ENCODE measurements around the gene LBHD2.
A peak's percentile ranks its signal among the peaks of the same experiment; 100 is the strongest.

Gene LBHD2

GRCh38 chr14:103087343-103087835, 3.4 kb downstream of the LBHD2 start:
- no peak overlapping the region for H3K23ac ChIP-seq (ENCODE audit: low read length)
- H3K79me1 ChIP-seq (ENCODE audit: low read length): no peaks in the 10 kb centered on the region
- no peak overlapping the region for H4K8ac ChIP-seq (ENCODE audit: low read depth, low read length)
- no peak overlapping the region for H2BK120ac ChIP-seq (ENCODE audit: insufficient read depth, low read length, poor library complexity)
- H2AK5ac ChIP-seq (ENCODE audit: low read length): no peak overlapping the region
- H3K9me3 ChIP-seq (ENCODE audit: insufficient read depth, low read depth, low read length): peaks cover 4% of the 10 kb centered on the region
- no peak overlapping the region for H3K14ac ChIP-seq (ENCODE audit: low read length)
- H4K12ac ChIP-seq (ENCODE audit: low read depth, low read length): no peak overlapping the region
- peaks cover 19% of the 10 kb centered on the region for H3K27me3 ChIP-seq (ENCODE audit: insufficient read depth, low read length)
- no peak overlapping the region for H2BK12ac ChIP-seq (ENCODE audit: low read length)
- no peak overlapping the region for H3K27ac ChIP-seq (ENCODE audit: low read depth, low read length)
- H4K91ac ChIP-seq (ENCODE audit: low read depth, low read length): no peak overlapping the region
- no peak overlapping the region for H3K4me2 ChIP-seq (ENCODE audit: low read length)
- H3K36me3 ChIP-seq (ENCODE audit: control insufficient read depth in 1 of 2, insufficient read depth in 2 of 2, low read length in 2 of 2): no peaks in the 10 kb centered on the region
- H2BK5ac ChIP-seq (ENCODE audit: low read depth, low read length, poor library complexity): no peak overlapping the region
- H2AFZ ChIP-seq (ENCODE audit: insufficient read depth, low read length, poor library complexity): no peak overlapping the region
- no CpG with 5 or more reads among the region's 13 CpGs for WGBS (ENCODE audit: extremely low coverage, insufficient coverage, insufficient read length)
- H3K9ac ChIP-seq (ENCODE audit: low read length): no peak overlapping the region
- no peaks in the 10 kb centered on the region for H3K79me2 ChIP-seq (ENCODE audit: control insufficient read depth, insufficient read depth, low read length, poor library complexity)
- H3K4ac ChIP-seq (ENCODE audit: low read depth, low read length): no peak overlapping the region
- no peak overlapping the region for H3K18ac ChIP-seq (ENCODE audit: low read length)
- H3K4me1 ChIP-seq (ENCODE audit: control insufficient read depth in 1 of 2, insufficient read depth in 2 of 2, low read length in 2 of 2): peaks cover 4 to 8% of the 10 kb centered on the region in 2 experiments
- DNase-seq: no peak
- H3K4me3 ChIP-seq (ENCODE audit: low read depth, low read length): no peak overlapping the region

GRCh38 chr14:103088921-103089320, 4.9 kb downstream of the LBHD2 start:
- Histone ChIP-seq H3K4ac (ENCODE audit: low read depth, low read length) (no peak overlapping the region), H2BK5ac (ENCODE audit: low read depth, low read length, poor library complexity) (no peak overlapping the region), H3K79me2 (ENCODE audit: control insufficient read depth, insufficient read depth, low read length, poor library complexity) (no peaks in the 10 kb centered on the region), H2AFZ (ENCODE audit: insufficient read depth, low read length, poor library complexity) (no peak overlapping the region), H3K79me1 (ENCODE audit: low read length) (no peaks in the 10 kb centered on the region), H3K18ac (ENCODE audit: low read length) (no peak overlapping the region), H3K4me1 (ENCODE audit: control insufficient read depth in 1 of 2, insufficient read depth in 2 of 2, low read length in 2 of 2) (peaks cover 4 to 8% of the 10 kb centered on the region in 2 experiments), H3K14ac (ENCODE audit: low read length) (no peak overlapping the region), H3K4me3 (ENCODE audit: low read depth, low read length) (no peak overlapping the region), H2BK120ac (ENCODE audit: insufficient read depth, low read length, poor library complexity) (no peak overlapping the region), H2AK5ac (ENCODE audit: low read length) (no peak overlapping the region), H4K12ac (ENCODE audit: low read depth, low read length) (no peak overlapping the region), H3K27me3 (ENCODE audit: insufficient read depth, low read length) (peaks cover 17% of the 10 kb centered on the region), H3K9ac (ENCODE audit: low read length) (no peak overlapping the region), H2BK12ac (ENCODE audit: low read length) (no peak overlapping the region), H3K9me3 (ENCODE audit: insufficient read depth, low read depth, low read length) (peaks cover 4% of the 10 kb centered on the region), H4K91ac (ENCODE audit: low read depth, low read length) (no peak overlapping the region), H4K8ac (ENCODE audit: low read depth, low read length) (no peak overlapping the region), H3K36me3 (ENCODE audit: control insufficient read depth in 1 of 2, insufficient read depth in 2 of 2, low read length in 2 of 2) (no peaks in the 10 kb centered on the region), H3K27ac (ENCODE audit: low read depth, low read length) (no peak overlapping the region), H3K4me2 (ENCODE audit: low read length) (no peak overlapping the region), H3K23ac (ENCODE audit: low read length) (no peak overlapping the region)
- DNase-seq: no peak
- WGBS (ENCODE audit: extremely low coverage, insufficient coverage, insufficient read length): no CpG with 5 or more reads among the region's 6 CpGs

- H2BK120ac ChIP-seq (ENCODE audit: insufficient read depth, low read length, poor library complexity): no peak overlapping the region
- no peak overlapping the region for H3K27ac ChIP-seq (ENCODE audit: low read depth, low read length)
- H3K4me2 ChIP-seq (ENCODE audit: low read length): no peak overlapping the region
- no peak overlapping the region for H4K91ac ChIP-seq (ENCODE audit: low read depth, low read length)
- H3K23ac ChIP-seq (ENCODE audit: low read length): no peak overlapping the region
- WGBS (ENCODE audit: extremely low coverage, insufficient coverage, insufficient read length): no CpG with 5 or more reads among the region's 28 CpGs
- no peak overlapping the region for H2BK12ac ChIP-seq (ENCODE audit: low read length)
- no peak overlapping the region for H3K9ac ChIP-seq (ENCODE audit: low read length)
- H3K9me3 ChIP-seq (ENCODE audit: insufficient read depth, low read depth, low read length): no peaks in the 10 kb centered on the region
- H3K27me3 ChIP-seq (ENCODE audit: insufficient read depth, low read length): peaks cover 10% of the 10 kb centered on the region
- H3K36me3 ChIP-seq (ENCODE audit: control insufficient read depth in 1 of 2, insufficient read depth in 2 of 2, low read length in 2 of 2): no peaks in the 10 kb centered on the region
- H3K14ac ChIP-seq (ENCODE audit: low read length): no peak overlapping the region
- H3K4me1 ChIP-seq (ENCODE audit: control insufficient read depth in 1 of 2, insufficient read depth in 2 of 2, low read length in 2 of 2): peaks cover 4 to 8% of the 10 kb centered on the region in 2 experiments
- peak overlapping the region; percentile 33 for H2AK5ac ChIP-seq (ENCODE audit: low read length)
- no peak for DNase-seq
- H3K79me1 ChIP-seq (ENCODE audit: low read length): no peaks in the 10 kb centered on the region
- H4K8ac ChIP-seq (ENCODE audit: low read depth, low read length): no peak overlapping the region
- H4K12ac ChIP-seq (ENCODE audit: low read depth, low read length): no peak overlapping the region
- H3K4me3 ChIP-seq (ENCODE audit: low read depth, low read length): no peak overlapping the region
- no peak overlapping the region for H2BK5ac ChIP-seq (ENCODE audit: low read depth, low read length, poor library complexity)
- no peak overlapping the region for H3K18ac ChIP-seq (ENCODE audit: low read length)
- H2AFZ ChIP-seq (ENCODE audit: insufficient read depth, low read length, poor library complexity): no peak overlapping the region
- no peaks in the 10 kb centered on the region for H3K79me2 ChIP-seq (ENCODE audit: control insufficient read depth, insufficient read depth, low read length, poor library complexity)
- H3K4ac ChIP-seq (ENCODE audit: low read depth, low read length): no peak overlapping the region
These were observed 5.7 kb downstream of the LBHD2 start for GRCh38 chr14:103089386-103090335.

DNA sequence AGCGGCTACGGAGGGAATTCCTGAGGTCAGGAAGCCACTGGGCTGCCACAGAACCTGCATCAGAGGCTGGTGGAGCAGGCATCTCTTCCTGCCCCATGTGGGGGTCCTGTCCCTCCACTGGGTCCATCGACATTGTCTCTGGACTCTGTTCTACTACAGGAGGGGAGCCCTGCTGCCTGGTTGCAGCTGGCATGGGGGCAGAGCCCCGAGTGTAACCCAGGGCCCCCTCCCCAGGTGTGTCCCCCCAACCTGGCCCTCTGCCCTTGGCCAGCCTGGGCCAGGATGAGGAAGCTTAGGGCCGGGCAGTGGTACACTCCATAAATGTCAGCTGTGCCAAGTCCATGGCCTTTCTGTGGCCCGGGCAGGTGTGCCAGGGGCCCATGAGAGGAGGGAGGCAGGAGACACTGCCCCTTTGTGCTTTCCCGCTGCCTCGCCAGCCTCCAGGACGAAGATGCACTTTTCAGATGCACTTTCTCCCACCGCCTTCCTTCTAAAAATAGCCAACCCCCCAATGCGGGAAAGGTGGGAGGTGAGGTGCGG, 6.5 kb downstream of the LBHD2 start:
- Histone ChIP-seq H3K79me1 (ENCODE audit: low read length) (no peaks in the 10 kb centered on the region), H3K79me2 (ENCODE audit: control insufficient read depth, insufficient read depth, low read length, poor library complexity) (no peaks in the 10 kb centered on the region), H3K23ac (ENCODE audit: low read length) (no peak overlapping the region), H2BK5ac (ENCODE audit: low read depth, low read length, poor library complexity) (no peak overlapping the region), H2BK12ac (ENCODE audit: low read length) (no peak overlapping the region), H3K36me3 (ENCODE audit: control insufficient read depth in 1 of 2, insufficient read depth in 2 of 2, low read length in 2 of 2) (no peaks in the 10 kb centered on the region), H3K27me3 (ENCODE audit: insufficient read depth, low read length) (peaks cover 7% of the 10 kb centered on the region), H3K9me3 (ENCODE audit: insufficient read depth, low read depth, low read length) (no peaks in the 10 kb centered on the region), H4K12ac (ENCODE audit: low read depth, low read length) (no peak overlapping the region), H2BK120ac (ENCODE audit: insufficient read depth, low read length, poor library complexity) (no peak overlapping the region), H2AK5ac (ENCODE audit: low read length) (no peak overlapping the region), H3K4me3 (ENCODE audit: low read depth, low read length) (no peak overlapping the region), H3K14ac (ENCODE audit: low read length) (no peak overlapping the region), H3K27ac (ENCODE audit: low read depth, low read length) (no peak overlapping the region), H2AFZ (ENCODE audit: insufficient read depth, low read length, poor library complexity) (no peak overlapping the region), H3K18ac (ENCODE audit: low read length) (no peak overlapping the region), H4K8ac (ENCODE audit: low read depth, low read length) (no peak overlapping the region), H3K4ac (ENCODE audit: low read depth, low read length) (no peak overlapping the region), H3K4me1 (ENCODE audit: control insufficient read depth in 1 of 2, insufficient read depth in 2 of 2, low read length in 2 of 2) (peaks cover 4 to 8% of the 10 kb centered on the region in 2 experiments), H4K91ac (ENCODE audit: low read depth, low read length) (no peak overlapping the region), H3K4me2 (ENCODE audit: low read length) (no peak overlapping the region), H3K9ac (ENCODE audit: low read length) (no peak overlapping the region)
- no peak for DNase-seq
- no CpG with 5 or more reads among the region's 12 CpGs for WGBS (ENCODE audit: extremely low coverage, insufficient coverage, insufficient read length)

Measured in trophoblast cell (in vitro differentiated cells and primary cell).